HEK293 (cell line): ENCODE data around the gene CACNB4.

Experiments used
- BCL11A ChIP-seq: fragments of 450-650 bp; formaldehyde crosslinking; IDR thresholded peaks from 2 replicates; pipeline ENCODE4 v1.5.1; 2016; ENCODE audit warnings: low read depth, missing biosample characterization, missing genetic modification characterization
- CTCF ChIP-seq: fragments of 450-650 bp; formaldehyde crosslinking; IDR thresholded peaks from 2 replicates; pipeline ENCODE4 v1.5.1; 2016; ENCODE audit warnings: missing biosample characterization, missing genetic modification characterization
- ZNF274 ChIP-seq, 2 experiments: fragments of 200-500 bp in 1 of 2; fragments of 450-650 bp in 1 of 2; sonication (Bioruptor generic) in 1 of 2; formaldehyde crosslinking in 1 of 2; IDR thresholded peaks; 2 replicates each; pipeline versions ENCODE4 v1.5.1 to v1.6.1; 2014 to 2016; ENCODE audit warnings: borderline replicate concordance in 1 of 2, inconsistent platforms in 1 of 2, low read length in 1 of 2, missing biosample characterization in 1 of 2, missing genetic modification characterization in 1 of 2
- ZNF747 ChIP-seq: fragments of 450-650 bp; formaldehyde crosslinking; IDR thresholded peaks from 2 replicates; pipeline ENCODE4 v1.5.1; 2016; ENCODE audit warnings: missing biosample characterization, missing genetic modification characterization
- ZNF768 ChIP-seq: fragments of 450-650 bp; formaldehyde crosslinking; IDR thresholded peaks from 2 replicates; pipeline ENCODE4 v1.5.1; 2018; ENCODE audit warnings: missing biosample characterization, mild to moderate bottlenecking, missing genetic modification characterization
- ZNF791 ChIP-seq: fragments of 450-650 bp; formaldehyde crosslinking; IDR thresholded peaks from 2 replicates; pipeline ENCODE4 v1.5.1; 2016; ENCODE audit warnings: missing biosample characterization, missing genetic modification characterization

- TF ChIP-seq BCL11A (no peak), ZNF768 (tag by site-specific recombination) (no peak), ZNF274 (IDR thresholded peaks at IDR 0.05; ENCODE audit: low read length) (no peak), ZNF274 (tag by site-specific recombination; IDR thresholded peaks at IDR 0.05; ENCODE audit: borderline replicate concordance) (no peak), CTCF (tag by site-specific recombination) (no peak), ZNF747 (tag by site-specific recombination) (no peak), ZNF791 (tag by site-specific recombination) (no peak)
Measured at GRCh38 chr2:151972241-151973012, 126.4 kb downstream of the CACNB4 start.
